Smooth muscle cell (in vitro differentiated cells): ENCODE data around the gene NKX2-3. TPM values are rescaled to one million over a fixed set of nuclear protein-coding genes. Genes with fewer than 3 reads are reported as not detected.

ENCODE experiments used
- DNase-seq: peaks from one replicate; lab custom pipeline; 2025; ENCODE audit not compliant: unreplicated experiment; lab: John Stamatoyannopoulos, UW
- H2AFZ ChIP-seq: fragments of 200-600 bp; sonication (generic); 2 replicates; pipeline ENCODE4 v1.6.0; 2016; ENCODE audit warnings: antibody characterized with exemption, low read depth, mild to moderate bottlenecking
- H3F3A ChIP-seq: fragments of 200-600 bp; sonication (generic); 2 replicates; pipeline ENCODE4 v1.6.0; 2017; ENCODE audit warnings: antibody characterized with exemption, low read depth
- H3K27ac ChIP-seq: fragments of 200-600 bp; sonication (generic); 2 replicates; pipeline ENCODE4 v1.5.1; 2016; ENCODE audit warnings: low read depth, mild to moderate bottlenecking
- H3K27me3 ChIP-seq: fragments of 200-600 bp; sonication (generic); 2 replicates; pipeline ENCODE4 v1.6.1; 2016; ENCODE audit warnings: low read depth, mild to moderate bottlenecking
- H3K36me3 ChIP-seq: fragments of 200-600 bp; sonication (generic); 2 replicates; pipeline ENCODE4 v1.5.1; 2016; ENCODE audit warnings: low read depth
- H3K4me1 ChIP-seq: fragments of 200-600 bp; sonication (generic); 2 replicates; pipeline ENCODE4 v1.5.1; 2016; ENCODE audit warnings: low read depth
- H3K4me2 ChIP-seq: fragments of 200-600 bp; sonication (generic); 2 replicates; pipeline ENCODE4 v1.6.0; 2016; ENCODE audit warnings: mild to moderate bottlenecking
- H3K4me3 ChIP-seq: fragments of 200-600 bp; sonication (generic); 2 replicates; pipeline ENCODE4 v1.5.1; 2016; ENCODE audit warnings: mild to moderate bottlenecking
- H3K79me2 ChIP-seq: fragments of 200-600 bp; sonication (generic); 2 replicates; pipeline ENCODE4 v1.6.0; 2016; ENCODE audit warnings: low read depth, mild to moderate bottlenecking
- H3K9ac ChIP-seq: fragments of 200-600 bp; sonication (generic); 2 replicates; pipeline ENCODE4 v1.6.0; 2016; ENCODE audit warnings: low read depth
- H3K9me3 ChIP-seq: fragments of 200-600 bp; sonication (generic); replicated peaks from 2 replicates; pipeline ENCODE4 v1.5.1; 2016; ENCODE audit warnings: low read depth
- H4K20me1 ChIP-seq: fragments of 200-600 bp; sonication (generic); 2 replicates; pipeline ENCODE4 v1.6.0; 2016; ENCODE audit warnings: low read depth
- CTCF ChIP-seq: fragments of 200-600 bp; sonication (generic); IDR thresholded peaks from 2 replicates; pipeline ENCODE4 v1.5.1; 2017; ENCODE audit warnings: borderline replicate concordance, mild to moderate bottlenecking, antibody characterized with exemption; ENCODE audit not compliant: insufficient read depth, poor library complexity, severe bottlenecking
- WGBS: methylation state at CpG from one replicate; pipeline ENCODE4 v1.1.7; 2016; ENCODE audit warnings: low lambda C conversion rate; 5-methylcytosine and 5-hydroxymethylcytosine counted together
- polyA plus RNA-seq: library from polyadenylated mRNA; unstranded; fragments of >200 nt; fragmentation: Nextera tagmentation; extraction: Ambion mirVana; gene quantifications from 2 replicates; pipeline ENCODE4 v1.2.1, GENCODE V29; 2016
- total RNA-seq: library from RNA; depleted of rRNA; stranded (reverse); fragments of >200 nt; gene quantifications from 2 replicates; pipeline ENCODE4 v1.2.3, GENCODE V29; 2014

NKX2-3 gene
- total and polyA plus RNA-seq, 2 experiments from 2014 or later: not detected

- no peak overlapping the region for H3K4me3 ChIP-seq
- H2AFZ ChIP-seq: no peak overlapping the region
- no peak overlapping the region for H3K4me2 ChIP-seq
- peaks cover 4% of the 10 kb centered on the region for H3K4me1 ChIP-seq
- DNase-seq: no peak
- no peaks in the 10 kb centered on the region for H3K36me3 ChIP-seq
- H3K9ac ChIP-seq: no peak overlapping the region
- H3K9me3 ChIP-seq: no peaks in the 10 kb centered on the region
- H4K20me1 ChIP-seq: no peaks in the 10 kb centered on the region
- TF ChIP-seq CTCF: no peak
- H3F3A ChIP-seq: no peaks in the 10 kb centered on the region
- H3K79me2 ChIP-seq: no peaks in the 10 kb centered on the region
- 74% methylated on average over 11 of the region's 11 CpGs for WGBS
- H3K27ac ChIP-seq: no peak overlapping the region
- peaks cover 46% of the 10 kb centered on the region for H3K27me3 ChIP-seq
These were observed 22.6 kb downstream of the NKX2-3 start for GRCh38 chr10:99555371-99555770.

- no peaks in the 10 kb centered on the region for H3K36me3 ChIP-seq
- no peaks in the 10 kb centered on the region for H4K20me1 ChIP-seq
- H3K79me2 ChIP-seq: no peaks in the 10 kb centered on the region
- no peak for DNase-seq
- no peak overlapping the region for H2AFZ ChIP-seq
- peaks cover 46% of the 10 kb centered on the region for H3K27me3 ChIP-seq
- H3K4me1 ChIP-seq: peaks cover 4% of the 10 kb centered on the region
- TF ChIP-seq CTCF: no peak
- H3K9me3 ChIP-seq: no peaks in the 10 kb centered on the region
- no peak overlapping the region for H3K4me3 ChIP-seq
- 42% methylated on average over 6 of the region's 6 CpGs for WGBS
- no peak overlapping the region for H3K27ac ChIP-seq
- no peak overlapping the region for H3K4me2 ChIP-seq
- H3K9ac ChIP-seq: no peak overlapping the region
- no peaks in the 10 kb centered on the region for H3F3A ChIP-seq
These were observed 23.2 kb downstream of the NKX2-3 start for GRCh38 chr10:99555825-99556523.

- DNase-seq: no peak
- Histone ChIP-seq H3K79me2 (no peaks in the 10 kb centered on the region), H3K27ac (no peak overlapping the region), H3K4me3 (no peak overlapping the region), H3K4me2 (no peak overlapping the region), H2AFZ (no peak overlapping the region), H4K20me1 (no peaks in the 10 kb centered on the region), H3F3A (no peaks in the 10 kb centered on the region), H3K4me1 (no peaks in the 10 kb centered on the region), H3K9me3 (no peaks in the 10 kb centered on the region), H3K36me3 (no peaks in the 10 kb centered on the region), H3K9ac (no peak overlapping the region), H3K27me3 (peaks cover 49% of the 10 kb centered on the region)
- TF ChIP-seq CTCF: no peak
- WGBS: 87% methylated on average over 5 of the region's 5 CpGs
These were observed 24.3 kb downstream of the NKX2-3 start for GRCh38 chr10:99557044-99557443.

- 87% methylated on average over 4 of the region's 4 CpGs for WGBS
- H3K4me2 ChIP-seq: no peak overlapping the region
- H3K36me3 ChIP-seq: no peaks in the 10 kb centered on the region
- H3K79me2 ChIP-seq: no peaks in the 10 kb centered on the region
- H3K27me3 ChIP-seq: peaks cover 38% of the 10 kb centered on the region
- no peaks in the 10 kb centered on the region for H3F3A ChIP-seq
- no peak overlapping the region for H2AFZ ChIP-seq
- no peak overlapping the region for H3K9ac ChIP-seq
- H3K4me1 ChIP-seq: peaks cover under 1% of the 10 kb centered on the region
- no peaks in the 10 kb centered on the region for H4K20me1 ChIP-seq
- DNase-seq: no peak
- no peak for TF ChIP-seq CTCF
- H3K9me3 ChIP-seq: no peaks in the 10 kb centered on the region
- H3K4me3 ChIP-seq: no peak overlapping the region
- no peak overlapping the region for H3K27ac ChIP-seq
These were observed 26.0 kb downstream of the NKX2-3 start for GRCh38 chr10:99558708-99559107.
